HCT116 (cell line): Measurements from ENCODE around the gene MGME1. TPM values are rescaled to one million over a fixed set of nuclear protein-coding genes. Genes with fewer than 3 reads are reported as not detected.

Experiments used
- ATAC-seq: fragments of 200-7000 bp; cut with Tn5 transposase; 2 replicates; pipeline ENCODE4 v1.9.1; 2020; ENCODE audit warnings: mild to moderate bottlenecking, moderate library complexity
- BruUV-seq: library from RNA; stranded (reverse); fragments of 400-500 nt; replicated peaks from 2 replicates; lab custom pipeline; 2021; lab: Mats Ljungman, UMichigan
- CTCF ChIA-PET: fragments of 300-600 bp; sonication (Branson Sonifier 250); formaldehyde crosslinking; loops from one replicate; lab custom pipeline; 2021; ENCODE audit warnings: antibody characterized with exemption; lab: Charles Lee
- POLR2A ChIA-PET: fragments of 300-600, 350-600 bp; sonication (Branson Sonifier 250); formaldehyde crosslinking; loops from one replicate; lab custom pipeline; 2021; ENCODE audit warnings: antibody characterized with exemption; lab: Charles Lee
- RAD21 ChIA-PET, 2 experiments: fragments of 300-600 bp; sonication (Branson Sonifier 250); formaldehyde crosslinking; loops; one replicate each; lab custom pipeline; 2023; ENCODE audit warnings: low total read pairs in 2 of 2; ENCODE audit not compliant: uncharacterized antibody in 2 of 2, unreplicated experiment in 2 of 2, low non-redundant PET in 1 of 2; lab: Charles Lee
- DNase-seq: peaks from one replicate; pipeline ENCODE4 v3.0.0-alpha.2; 2010; ENCODE audit warnings: low read depth, low spot score
- H2AFZ ChIP-seq: fragments of 200-600 bp; shearing (Covaris generic), sonication (generic); 2 replicates; pipeline ENCODE4 v1.6.1; 2017; ENCODE audit warnings: low read depth, mixed run types, mixed read lengths, antibody characterized with exemption, low read length; ENCODE audit not compliant: poor library complexity, severe bottlenecking
- H3K27ac ChIP-seq: 2 replicates; pipeline ENCODE4 v1.5.1; 2012; ENCODE audit warnings: low read depth, low read length
- H3K27me3 ChIP-seq: fragments of 200-600 bp; sonication (generic); 2 replicates; pipeline ENCODE4 v1.6.1; 2016; ENCODE audit warnings: mixed run types, low read length, mixed read lengths; ENCODE audit not compliant: insufficient read depth
- H3K36me3 ChIP-seq, 2 experiments: fragments of 200-500 bp in 1 of 2; fragments of 200-600 bp in 1 of 2; sonication (Bioruptor generic) in 1 of 2; sonication (generic) in 1 of 2; 2 replicates each; pipeline versions ENCODE4 v1.5.1 to v1.6.1; 2014 to 2016; ENCODE audit warnings: low read length in 2 of 2, inconsistent platforms in 1 of 2, mixed read lengths in 1 of 2, mixed run types in 1 of 2; ENCODE audit not compliant: insufficient read depth in 2 of 2, control insufficient read depth in 1 of 2
- H3K4me1 ChIP-seq, 2 experiments: fragments of 200-600 bp in 1 of 2; sonication (generic) in 1 of 2; 2 replicates each; pipeline versions ENCODE4 v1.5.1 to v1.6.1; 2012 to 2017; ENCODE audit warnings: low read length in 2 of 2, inconsistent platforms in 1 of 2, mild to moderate bottlenecking in 1 of 2, mixed read lengths in 1 of 2, mixed run types in 1 of 2, moderate library complexity in 1 of 2; ENCODE audit not compliant: insufficient read depth in 2 of 2, control insufficient read depth in 1 of 2
- H3K4me2 ChIP-seq: fragments of 200-600 bp; sonication (generic); 2 replicates; pipeline ENCODE4 v1.6.1; 2017; ENCODE audit warnings: mixed run types, low read length, mixed read lengths
- H3K4me3 ChIP-seq, 2 experiments: fragments of 200-600 bp in 1 of 2; sonication (generic) in 1 of 2; replicated peaks in 1 of 2; 2 replicates each; pipeline ENCODE4 v1.5.1; 2011 to 2016; ENCODE audit warnings: low read length in 2 of 2, control low read depth in 1 of 2, low read depth in 1 of 2, mild to moderate bottlenecking in 1 of 2, mixed read lengths in 1 of 2, mixed run types in 1 of 2
- H3K79me2 ChIP-seq: fragments of 200-600 bp; sonication (generic); 2 replicates; pipeline ENCODE4 v1.6.1; 2017; ENCODE audit warnings: mild to moderate bottlenecking, mixed run types, low read length, moderate library complexity, mixed read lengths; ENCODE audit not compliant: insufficient read depth
- H3K9ac ChIP-seq: fragments of 200-600 bp; sonication (generic); 2 replicates; pipeline ENCODE4 v1.6.1; 2016; ENCODE audit warnings: low read length, mixed read lengths
- H3K9me2 ChIP-seq: fragments of 200-600 bp; sonication (generic), shearing (Covaris generic); 2 replicates; pipeline ENCODE4 v1.6.1; 2017; ENCODE audit warnings: mixed run types, mild to moderate bottlenecking, moderate library complexity; ENCODE audit not compliant: insufficient read depth
- H3K9me3 ChIP-seq, 2 experiments: fragments of 200-500 bp in 1 of 2; fragments of 200-600 bp in 1 of 2; sonication (Bioruptor generic) in 1 of 2; sonication (generic) in 1 of 2; 2 replicates each; pipeline ENCODE4 v1.6.1; 2014 to 2017; ENCODE audit warnings: low read length in 2 of 2, mixed read lengths in 2 of 2, inconsistent platforms in 1 of 2, low read depth in 1 of 2, mild to moderate bottlenecking in 1 of 2, mixed run types in 1 of 2, moderate library complexity in 1 of 2; ENCODE audit not compliant: control insufficient read depth in 1 of 2, insufficient read depth in 1 of 2
- H4K20me1 ChIP-seq: fragments of 200-600 bp; sonication (generic), shearing (Covaris generic); 2 replicates; pipeline ENCODE4 v1.6.1; 2017; ENCODE audit warnings: mixed run types, mild to moderate bottlenecking, moderate library complexity; ENCODE audit not compliant: insufficient read depth
- CBX3 ChIP-seq: IDR thresholded peaks from 2 replicates; pipeline ENCODE4 v1.6.1; 2012; ENCODE audit warnings: low read depth
- CEBPB ChIP-seq: IDR thresholded peaks from 2 replicates; pipeline ENCODE4 v1.6.1; 2012; ENCODE audit warnings: low read depth
- EGR1 ChIP-seq: IDR thresholded peaks from 2 replicates; pipeline ENCODE4 v1.6.1; 2012; ENCODE audit warnings: low read depth
- EZH2 ChIP-seq: fragments of 200-600 bp; sonication (generic); IDR thresholded peaks from 2 replicates; pipeline ENCODE4 v1.6.1; 2017; ENCODE audit warnings: antibody characterized with exemption, mixed run types
- FOSL1 ChIP-seq: IDR thresholded peaks from 2 replicates; pipeline ENCODE4 v1.6.1; 2012; ENCODE audit warnings: low read depth
- JUND ChIP-seq: IDR thresholded peaks from 2 replicates; pipeline ENCODE4 v1.6.1; 2012
- POLR2A ChIP-seq: IDR thresholded peaks from 2 replicates; pipeline ENCODE4 v1.7.0; 2011; ENCODE audit warnings: borderline replicate concordance; ENCODE audit not compliant: insufficient read depth, insufficient read length; ENCODE audit errors: extremely low read depth
- POLR2AphosphoS5 ChIP-seq: IDR thresholded peaks from 2 replicates; pipeline ENCODE4 v1.6.1; 2011; ENCODE audit warnings: mild to moderate bottlenecking, low read depth, low read length, moderate library complexity
- SIN3A ChIP-seq: IDR thresholded peaks from 2 replicates; pipeline ENCODE4 v1.6.1; 2012; ENCODE audit warnings: low read depth
- SP1 ChIP-seq: IDR thresholded peaks from 2 replicates; pipeline ENCODE4 v1.6.1; 2012; ENCODE audit warnings: low read depth
- SRF ChIP-seq: IDR thresholded peaks from 2 replicates; pipeline ENCODE4 v1.6.1; 2012; ENCODE audit warnings: low read depth
- ZFX ChIP-seq: fragments of 450-650 bp; IDR thresholded peaks from 2 replicates; pipeline ENCODE4 v1.6.1; 2017
- intact Hi-C: fragments of 100-400 bp; cut with micrococcal nuclease; formaldehyde crosslinking; loops from 2 replicates; pipeline ENCODE4 v1.10.0; 2022
- total RNA-seq: library from RNA; stranded (reverse); gene quantifications from one replicate; pipeline ENCODE4 v1.2.1, GENCODE V29; 2021; ENCODE audit not compliant: unreplicated experiment
- TF ChIP-seq, protein P1 (sequence below): IDR thresholded peaks from 2 replicates; pipeline ENCODE4 v1.6.1; 2012; ENCODE audit warnings: low read depth
- TF ChIP-seq, protein P2 (sequence below): IDR thresholded peaks from 2 replicates; pipeline ENCODE4 v1.6.1; 2012
- TF ChIP-seq, protein P3 (sequence below): IDR thresholded peaks from 2 replicates; pipeline ENCODE4 v1.6.1; 2011; ENCODE audit warnings: mild to moderate bottlenecking, low read length, moderate library complexity; ENCODE audit not compliant: insufficient replicate concordance; ENCODE audit errors: extremely low read depth
- TF ChIP-seq, protein P4 (sequence below): IDR thresholded peaks from 2 replicates; pipeline ENCODE4 v1.6.1; 2012

Gene MGME1
- total RNA-seq, 1 experiment from 2014 or later, result 37.1 TPM

DNA sequence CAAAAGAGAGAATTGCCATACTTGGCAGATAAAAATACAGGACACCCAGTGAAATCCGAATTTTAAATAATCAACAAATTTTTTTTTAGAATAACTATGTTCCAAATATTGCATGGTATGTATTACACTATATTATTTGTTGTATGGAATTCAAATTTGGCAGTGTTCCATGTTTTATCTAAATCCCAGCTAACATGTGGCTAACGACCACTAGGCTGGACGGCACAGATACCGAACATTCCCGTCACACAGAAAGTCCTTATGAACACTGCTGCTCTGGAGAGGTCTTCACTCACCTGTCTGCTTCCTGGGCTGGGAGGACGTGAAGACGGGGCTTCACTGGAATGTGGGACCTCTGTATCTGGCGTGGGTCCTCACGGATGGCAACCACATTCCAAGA is 33.1 kb upstream of the MGME1 start (continued):
- TF ChIP-seq, protein P1, sequence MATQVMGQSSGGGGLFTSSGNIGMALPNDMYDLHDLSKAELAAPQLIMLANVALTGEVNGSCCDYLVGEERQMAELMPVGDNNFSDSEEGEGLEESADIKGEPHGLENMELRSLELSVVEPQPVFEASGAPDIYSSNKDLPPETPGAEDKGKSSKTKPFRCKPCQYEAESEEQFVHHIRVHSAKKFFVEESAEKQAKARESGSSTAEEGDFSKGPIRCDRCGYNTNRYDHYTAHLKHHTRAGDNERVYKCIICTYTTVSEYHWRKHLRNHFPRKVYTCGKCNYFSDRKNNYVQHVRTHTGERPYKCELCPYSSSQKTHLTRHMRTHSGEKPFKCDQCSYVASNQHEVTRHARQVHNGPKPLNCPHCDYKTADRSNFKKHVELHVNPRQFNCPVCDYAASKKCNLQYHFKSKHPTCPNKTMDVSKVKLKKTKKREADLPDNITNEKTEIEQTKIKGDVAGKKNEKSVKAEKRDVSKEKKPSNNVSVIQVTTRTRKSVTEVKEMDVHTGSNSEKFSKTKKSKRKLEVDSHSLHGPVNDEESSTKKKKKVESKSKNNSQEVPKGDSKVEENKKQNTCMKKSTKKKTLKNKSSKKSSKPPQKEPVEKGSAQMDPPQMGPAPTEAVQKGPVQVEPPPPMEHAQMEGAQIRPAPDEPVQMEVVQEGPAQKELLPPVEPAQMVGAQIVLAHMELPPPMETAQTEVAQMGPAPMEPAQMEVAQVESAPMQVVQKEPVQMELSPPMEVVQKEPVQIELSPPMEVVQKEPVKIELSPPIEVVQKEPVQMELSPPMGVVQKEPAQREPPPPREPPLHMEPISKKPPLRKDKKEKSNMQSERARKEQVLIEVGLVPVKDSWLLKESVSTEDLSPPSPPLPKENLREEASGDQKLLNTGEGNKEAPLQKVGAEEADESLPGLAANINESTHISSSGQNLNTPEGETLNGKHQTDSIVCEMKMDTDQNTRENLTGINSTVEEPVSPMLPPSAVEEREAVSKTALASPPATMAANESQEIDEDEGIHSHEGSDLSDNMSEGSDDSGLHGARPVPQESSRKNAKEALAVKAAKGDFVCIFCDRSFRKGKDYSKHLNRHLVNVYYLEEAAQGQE, result no peak
- TF ChIP-seq CEBPB, result no peak
- TF ChIP-seq, protein P2, sequence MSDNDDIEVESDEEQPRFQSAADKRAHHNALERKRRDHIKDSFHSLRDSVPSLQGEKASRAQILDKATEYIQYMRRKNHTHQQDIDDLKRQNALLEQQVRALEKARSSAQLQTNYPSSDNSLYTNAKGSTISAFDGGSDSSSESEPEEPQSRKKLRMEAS, result no peak
- no peak for TF ChIP-seq ZFX

DNA sequence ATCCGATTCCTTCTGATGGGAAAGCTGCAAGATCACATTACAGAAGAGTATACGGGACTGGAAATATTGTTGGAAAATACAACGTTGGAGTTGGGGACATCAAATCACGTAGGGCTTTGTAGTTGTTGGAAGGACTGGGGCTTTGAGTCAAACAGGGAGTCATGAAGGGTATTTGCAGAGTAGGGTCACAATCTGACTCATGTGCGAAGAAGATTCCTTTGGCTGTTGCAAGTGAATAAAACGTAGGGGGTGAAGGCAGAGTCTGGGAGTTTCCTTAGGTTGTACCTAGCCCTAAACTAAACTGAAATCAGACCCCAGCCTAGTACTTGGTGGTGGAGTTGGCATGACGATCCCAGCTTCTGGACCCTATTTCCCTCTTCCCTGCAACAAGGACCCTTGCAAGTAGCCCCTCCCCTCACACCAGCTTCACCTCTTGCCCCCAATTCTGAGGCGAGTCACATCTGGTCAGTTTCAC is 32.5 kb upstream of the MGME1 start:
- peaks cover 4% of the 10 kb centered on the region; the same call in 1 of the 2 replicates for H4K20me1 ChIP-seq
- CTCF ChIA-PET, result no interaction called here
- no peak overlapping the region for H3K4me2 ChIP-seq
- H3K9me3 ChIP-seq, result no peaks in the 10 kb centered on the region
- no peaks in the 10 kb centered on the region for H3K79me2 ChIP-seq
- H3K36me3 ChIP-seq, result peaks cover 0 to 6% of the 10 kb centered on the region in 2 experiments; a peak in 2 of 4 replicates
- H3K4me3 ChIP-seq, result no peak overlapping the region
- H3K9me2 ChIP-seq, result no peaks in the 10 kb centered on the region
- POLR2A ChIA-PET, result no interaction called here
- no peaks in the 10 kb centered on the region for H3K27me3 ChIP-seq
- H3K9ac ChIP-seq, result no peak overlapping the region
- RAD21 ChIA-PET, result no interaction called here
- H2AFZ ChIP-seq, result no peak overlapping the region
- no TSS peak for BruUV-seq
- no peak for DNase-seq
- peaks cover 0 to 11% of the 10 kb centered on the region in 2 experiments; a peak in 1 of 4 replicates for H3K4me1 ChIP-seq
- no peak for TF ChIP-seq SIN3A
- TF ChIP-seq FOSL1, result no peak
- no peak for TF ChIP-seq EZH2
- TF ChIP-seq, protein P2, result no peak
- TF ChIP-seq, protein P3, sequence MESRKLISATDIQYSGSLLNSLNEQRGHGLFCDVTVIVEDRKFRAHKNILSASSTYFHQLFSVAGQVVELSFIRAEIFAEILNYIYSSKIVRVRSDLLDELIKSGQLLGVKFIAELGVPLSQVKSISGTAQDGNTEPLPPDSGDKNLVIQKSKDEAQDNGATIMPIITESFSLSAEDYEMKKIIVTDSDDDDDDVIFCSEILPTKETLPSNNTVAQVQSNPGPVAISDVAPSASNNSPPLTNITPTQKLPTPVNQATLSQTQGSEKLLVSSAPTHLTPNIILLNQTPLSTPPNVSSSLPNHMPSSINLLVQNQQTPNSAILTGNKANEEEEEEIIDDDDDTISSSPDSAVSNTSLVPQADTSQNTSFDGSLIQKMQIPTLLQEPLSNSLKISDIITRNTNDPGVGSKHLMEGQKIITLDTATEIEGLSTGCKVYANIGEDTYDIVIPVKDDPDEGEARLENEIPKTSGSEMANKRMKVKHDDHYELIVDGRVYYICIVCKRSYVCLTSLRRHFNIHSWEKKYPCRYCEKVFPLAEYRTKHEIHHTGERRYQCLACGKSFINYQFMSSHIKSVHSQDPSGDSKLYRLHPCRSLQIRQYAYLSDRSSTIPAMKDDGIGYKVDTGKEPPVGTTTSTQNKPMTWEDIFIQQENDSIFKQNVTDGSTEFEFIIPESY, result no peak
- TF ChIP-seq, protein P4, sequence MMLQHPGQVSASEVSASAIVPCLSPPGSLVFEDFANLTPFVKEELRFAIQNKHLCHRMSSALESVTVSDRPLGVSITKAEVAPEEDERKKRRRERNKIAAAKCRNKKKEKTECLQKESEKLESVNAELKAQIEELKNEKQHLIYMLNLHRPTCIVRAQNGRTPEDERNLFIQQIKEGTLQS, result no peak
- no peak for TF ChIP-seq CBX3
- no peak for TF ChIP-seq POLR2A
- no peak for TF ChIP-seq CEBPB
- TF ChIP-seq POLR2AphosphoS5, result no peak
- no peak for TF ChIP-seq SP1
- no peak for TF ChIP-seq SRF
- no peak for TF ChIP-seq EGR1
- no peak for TF ChIP-seq JUND
- TF ChIP-seq, all 23 proteins: peak for 0
- intact Hi-C loops, result loop anchor here (5.0 kb wide), 1 partner anchor 399 kb away; no protein-coding TSS in a partner anchor
- no peak for ATAC-seq
- no peak overlapping the region for H3K27ac ChIP-seq
